Omental fat pad (tissue), 4 donors: ENCODE measurements around the gene TSFM. TPM values are rescaled to one million over a fixed set of nuclear protein-coding genes. Genes with fewer than 3 reads are reported as not detected.

Experiments
- ATAC-seq: fragments of 150-250 bp; one replicate; pipeline ENCODE4 v1.9.1; 2016; ENCODE audit warnings: mild to moderate bottlenecking, moderate library complexity; ENCODE audit not compliant: low FRiP score
- DNase-seq: peaks from one replicate; pipeline ENCODE4 v3.0.0-alpha.2; 2019; ENCODE audit warnings: low spot score
- total RNA-seq, 4 donors: library from RNA; depleted of rRNA; stranded (reverse); fragments of >200 nt; gene quantifications; one replicate each; pipeline ENCODE4 v1.1.0, GENCODE V29; 2016
- TF ChIP-seq, protein P1 (sequence below), 3 donors: fragments of 450-650 bp; IDR thresholded peaks; one replicate each; pipeline ENCODE4 v1.5.1; 2016 to 2017; ENCODE audit warnings: antibody characterized with exemption in 3 of 3, mild to moderate bottlenecking in 3 of 3, moderate library complexity in 2 of 3

Gene TSFM
- total RNA-seq, 4 donors from 2014 or later = 20.2 to 36.6 (median 25.6) TPM

DNA sequence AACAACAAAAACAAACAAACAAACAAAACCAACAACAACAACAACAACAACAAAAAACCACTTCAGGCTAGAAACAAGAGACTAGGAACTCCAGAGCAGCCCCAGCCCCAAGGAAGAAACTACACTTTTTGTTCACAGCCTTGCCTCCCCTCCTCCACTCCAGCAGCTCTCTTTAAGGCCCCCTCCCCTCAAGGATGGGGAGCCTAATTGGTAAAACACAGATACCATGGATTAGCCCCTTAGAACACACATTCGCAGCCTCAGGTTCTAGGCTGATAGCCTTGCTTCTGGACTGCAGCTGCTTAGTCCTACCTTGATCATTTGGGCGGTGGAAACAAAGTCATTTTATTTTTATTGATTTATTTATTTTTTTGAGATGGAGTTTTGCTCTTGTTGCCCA is 47.8 kb downstream of the TSFM start:
- no peak for DNase-seq
- no peak for ATAC-seq
- TF ChIP-seq, protein P1, sequence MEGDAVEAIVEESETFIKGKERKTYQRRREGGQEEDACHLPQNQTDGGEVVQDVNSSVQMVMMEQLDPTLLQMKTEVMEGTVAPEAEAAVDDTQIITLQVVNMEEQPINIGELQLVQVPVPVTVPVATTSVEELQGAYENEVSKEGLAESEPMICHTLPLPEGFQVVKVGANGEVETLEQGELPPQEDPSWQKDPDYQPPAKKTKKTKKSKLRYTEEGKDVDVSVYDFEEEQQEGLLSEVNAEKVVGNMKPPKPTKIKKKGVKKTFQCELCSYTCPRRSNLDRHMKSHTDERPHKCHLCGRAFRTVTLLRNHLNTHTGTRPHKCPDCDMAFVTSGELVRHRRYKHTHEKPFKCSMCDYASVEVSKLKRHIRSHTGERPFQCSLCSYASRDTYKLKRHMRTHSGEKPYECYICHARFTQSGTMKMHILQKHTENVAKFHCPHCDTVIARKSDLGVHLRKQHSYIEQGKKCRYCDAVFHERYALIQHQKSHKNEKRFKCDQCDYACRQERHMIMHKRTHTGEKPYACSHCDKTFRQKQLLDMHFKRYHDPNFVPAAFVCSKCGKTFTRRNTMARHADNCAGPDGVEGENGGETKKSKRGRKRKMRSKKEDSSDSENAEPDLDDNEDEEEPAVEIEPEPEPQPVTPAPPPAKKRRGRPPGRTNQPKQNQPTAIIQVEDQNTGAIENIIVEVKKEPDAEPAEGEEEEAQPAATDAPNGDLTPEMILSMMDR (IDR thresholded peaks at IDR 0.05) = no peak

DNA sequence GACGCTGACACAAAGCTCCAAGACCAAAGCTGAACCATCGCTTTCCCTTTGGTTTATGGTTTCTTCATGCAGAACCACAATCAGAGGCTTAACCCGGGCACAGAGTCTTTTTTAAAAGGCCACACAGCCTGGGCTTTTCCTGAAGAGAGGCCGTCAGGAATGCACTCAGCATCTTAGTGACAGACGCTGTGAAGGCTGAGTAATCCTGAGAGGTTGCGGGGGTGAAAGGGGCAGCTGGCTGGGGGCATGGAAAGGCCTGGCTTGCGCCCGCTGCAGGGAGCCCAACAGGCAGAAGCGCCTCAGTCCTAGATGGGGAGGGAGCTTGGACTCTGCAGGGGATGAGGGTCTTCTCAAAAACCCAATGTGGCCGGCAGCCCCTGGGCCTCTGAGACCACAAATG is 50.4 kb downstream of the TSFM start:
- ATAC-seq (peak; percentile 21), DNase-seq (no peak)
- TF ChIP-seq, protein P1 (IDR thresholded peaks at IDR 0.05) = no peak

DNA sequence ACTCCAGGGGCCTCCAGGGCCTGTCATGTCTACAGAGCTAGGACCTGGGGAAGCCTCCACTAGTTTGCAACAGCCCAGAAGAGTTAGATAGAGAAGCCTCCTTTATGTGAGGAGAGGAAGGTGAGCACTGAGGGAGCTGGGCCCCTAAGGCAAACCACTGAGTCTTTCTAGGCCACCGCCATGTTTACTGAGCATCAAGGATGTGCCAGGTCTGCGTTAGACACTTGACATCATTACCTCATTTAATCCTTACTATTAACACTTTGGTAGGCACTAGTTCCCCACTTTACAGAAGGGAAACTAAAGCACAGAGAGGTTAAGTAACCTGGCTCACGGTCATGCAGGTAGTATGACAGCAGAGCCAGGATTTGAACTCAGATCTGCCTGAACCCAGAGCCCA is 51.1 kb downstream of the TSFM start:
- no peak for DNase-seq
- no peak for ATAC-seq
- TF ChIP-seq, protein P1 (IDR thresholded peaks at IDR 0.05) = no peak

DNA sequence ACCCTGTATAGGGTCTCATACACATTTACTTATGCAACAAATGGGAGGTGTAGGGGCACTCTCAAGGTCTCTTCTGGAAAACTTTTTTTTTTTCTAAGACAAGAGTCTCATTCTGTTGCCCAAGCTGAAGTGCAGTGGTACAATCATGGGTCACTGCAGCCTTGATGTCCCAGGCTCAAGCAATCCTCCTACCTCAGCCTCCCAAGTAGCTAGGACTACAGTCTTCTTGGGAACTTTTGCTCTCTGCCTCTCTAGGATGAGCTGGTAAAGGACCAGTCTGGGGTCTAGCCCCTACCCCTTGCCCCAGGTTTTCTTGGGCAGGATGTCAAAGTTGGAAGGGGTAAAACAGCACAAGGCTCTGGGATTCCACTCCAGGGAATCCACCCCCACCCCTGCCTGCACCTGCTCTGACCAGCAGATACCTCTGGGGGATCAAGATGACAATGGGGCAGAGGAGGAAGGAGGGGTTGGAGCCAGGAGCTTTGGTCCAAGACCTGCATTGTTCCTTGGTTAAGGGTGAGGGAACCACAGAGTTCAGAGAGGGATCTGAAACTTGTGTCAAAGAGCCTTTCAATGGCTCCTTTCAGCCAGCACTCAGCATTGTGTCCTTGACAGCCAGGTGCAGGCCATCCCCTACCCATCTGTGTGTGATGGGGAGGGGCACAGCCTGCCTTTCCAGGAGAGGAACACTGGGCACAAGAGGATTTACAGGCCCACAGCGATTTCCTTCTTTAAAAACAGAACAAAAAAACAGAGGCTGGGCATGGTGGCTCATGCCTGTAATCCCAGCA is 51.7 kb downstream of the TSFM start:
- no peak for DNase-seq
- TF ChIP-seq, protein P1 (IDR thresholded peaks at IDR 0.05) = no peak
- no peak for ATAC-seq

DNA sequence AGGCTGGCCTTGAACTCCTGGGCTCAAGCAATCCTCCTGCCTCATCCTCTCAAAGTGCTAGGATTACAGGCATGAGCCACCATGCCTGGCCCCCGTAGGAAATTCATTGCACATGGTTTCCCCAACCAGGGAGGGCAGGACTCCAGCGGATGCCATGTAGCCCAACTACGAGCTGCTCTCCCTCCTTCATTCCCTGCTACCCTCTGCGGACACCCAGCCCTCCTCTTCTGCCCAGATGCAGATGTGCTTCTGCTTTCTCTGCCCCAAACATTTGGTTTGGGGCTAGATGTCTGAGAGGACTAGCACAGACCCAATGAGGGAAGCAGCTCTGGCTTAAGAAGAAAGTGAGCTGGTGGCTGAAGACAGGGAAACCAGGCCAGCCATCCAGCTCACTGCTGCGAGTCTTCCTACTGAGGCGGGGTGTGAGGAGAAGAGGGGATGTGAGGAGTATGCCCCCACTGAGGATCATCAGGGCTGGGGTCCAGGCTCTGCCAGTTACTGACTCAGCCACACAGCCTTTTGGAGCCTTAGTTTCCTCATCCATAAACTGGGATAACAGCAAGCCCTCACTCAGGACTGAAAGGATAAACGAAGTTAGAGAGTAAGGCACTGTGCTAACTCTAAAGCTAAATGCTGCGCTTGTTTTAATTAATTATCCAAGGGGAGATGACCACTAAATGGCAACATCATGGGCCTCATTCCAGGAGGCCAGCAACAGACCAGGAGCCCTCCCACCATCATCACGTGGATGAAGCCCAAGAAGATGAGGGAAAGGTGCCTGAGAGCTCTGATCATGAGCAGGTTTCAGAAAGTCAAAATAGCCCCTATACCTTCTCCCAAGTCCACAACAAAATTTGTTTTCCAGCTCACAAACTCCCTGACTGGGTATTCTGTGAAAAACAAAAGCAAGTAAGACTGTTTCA is 53.0 kb downstream of the TSFM start:
- ATAC-seq (no peak), DNase-seq (no peak)
- TF ChIP-seq, protein P1 (IDR thresholded peaks at IDR 0.05) = no peak

DNA sequence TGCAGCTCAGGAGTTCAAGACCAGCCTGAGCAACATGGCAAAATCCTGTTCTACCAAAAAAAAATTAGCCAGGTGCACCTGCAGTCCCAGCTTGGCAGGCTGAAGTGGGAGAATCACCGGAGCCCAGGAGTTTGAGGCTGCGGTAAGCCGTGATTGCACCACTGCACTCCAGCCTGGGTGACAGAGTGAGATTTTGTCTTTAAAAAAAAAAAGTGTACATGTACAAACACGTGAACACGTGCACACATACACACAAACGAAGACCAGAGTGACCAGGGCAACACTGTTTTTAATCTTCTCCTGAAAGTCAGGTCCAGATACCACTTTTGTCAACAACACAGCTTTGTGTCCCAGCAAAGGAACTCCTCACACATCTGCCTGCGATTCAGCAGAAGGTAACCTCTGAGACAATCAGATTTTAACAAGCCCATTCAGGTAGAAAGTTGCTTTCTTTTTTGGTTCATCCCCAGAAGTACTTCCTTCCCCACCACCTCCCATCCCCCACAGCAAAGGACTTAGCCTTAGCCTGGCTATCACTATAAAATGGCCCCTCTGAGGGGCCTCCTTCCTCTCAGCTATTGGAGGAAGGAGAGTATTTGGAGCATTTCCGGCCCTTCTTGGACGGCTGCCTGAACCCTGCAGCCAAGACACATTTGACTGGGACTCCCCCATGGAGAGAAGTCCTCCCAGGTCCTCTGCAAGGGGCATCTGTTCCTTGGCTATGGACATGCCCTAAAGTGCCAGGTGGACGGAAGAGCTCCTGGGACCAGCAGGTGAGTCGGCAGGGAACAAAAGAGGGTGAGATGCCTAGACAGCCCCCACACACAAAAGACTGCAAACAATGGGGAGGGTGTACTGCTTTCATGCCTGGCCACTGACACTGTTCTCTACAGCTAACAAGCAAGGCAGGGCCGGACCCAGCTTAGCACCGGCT is 54.1 kb downstream of the TSFM start:
- ATAC-seq = peak; percentile 41
- DNase-seq = no peak
- TF ChIP-seq, protein P1 (IDR thresholded peaks at IDR 0.05) = no peak
